ENCODE results near the gene ZBTB20. TPM values are rescaled to one million over a fixed set of nuclear protein-coding genes. Genes with fewer than 3 reads are reported as not detected.

The ZBTB20 gene
- total RNA-seq, 1 experiment from 2014 or later: 10.7 TPM

- ChIA-PET POLR2A (no interaction called here), CTCF (interaction anchor here (0.7 kb wide), 1 partner anchor 10 kb away, joined by 3 read pairs; no protein-coding TSS in a partner anchor)
- peaks cover 6% of the 10 kb centered on the region for H3K36me3 Mint-ChIP-seq (ENCODE audit: insufficient read depth, unreplicated experiment)
- intact Hi-C loops (cut with micrococcal nuclease): no loop called here
- H3K4me1 Mint-ChIP-seq (ENCODE audit: insufficient read depth, unreplicated experiment): no peaks in the 10 kb centered on the region
- BruUV-seq (replicated peaks): no TSS peak
- H3K27ac Mint-ChIP-seq (ENCODE audit: low read depth, unreplicated experiment): no peak overlapping the region
- H3K9me3 Mint-ChIP-seq (ENCODE audit: unreplicated experiment): no peaks in the 10 kb centered on the region
- no peaks in the 10 kb centered on the region for H3K27me3 Mint-ChIP-seq (ENCODE audit: insufficient read depth, unreplicated experiment)
- no peak overlapping the region for H3K4me3 Mint-ChIP-seq (ENCODE audit: unreplicated experiment)
- no peak for DNase-seq (ENCODE audit: unreplicated experiment)
- TF ChIP-seq CTCF (IDR thresholded peaks at IDR 0.05; ENCODE audit: unreplicated experiment): no peak
These were observed 179.9 kb downstream of the ZBTB20 start for GRCh38 chr3:114967168-114967567.

GRCh38 chr3:114962189-114962588, 184.9 kb downstream of the ZBTB20 start:
- BruUV-seq (replicated peaks): no TSS peak
- H3K9me3 Mint-ChIP-seq (ENCODE audit: unreplicated experiment): no peaks in the 10 kb centered on the region
- no peaks in the 10 kb centered on the region for H3K4me1 Mint-ChIP-seq (ENCODE audit: insufficient read depth, unreplicated experiment)
- H3K4me3 Mint-ChIP-seq (ENCODE audit: unreplicated experiment): no peak overlapping the region
- no peak for TF ChIP-seq CTCF (IDR thresholded peaks at IDR 0.05; ENCODE audit: unreplicated experiment)
- H3K36me3 Mint-ChIP-seq (ENCODE audit: insufficient read depth, unreplicated experiment): peaks cover 6% of the 10 kb centered on the region
- intact Hi-C loops (cut with micrococcal nuclease): no loop called here
- POLR2A ChIA-PET: no interaction called here
- H3K27ac Mint-ChIP-seq (ENCODE audit: low read depth, unreplicated experiment): no peak overlapping the region
- H3K27me3 Mint-ChIP-seq (ENCODE audit: insufficient read depth, unreplicated experiment): no peaks in the 10 kb centered on the region
- CTCF ChIA-PET: interaction anchor here (0.6 to 0.9 kb wide), 2 partner anchors 10 to 115 kb away, joined by 4 read pairs; no protein-coding TSS in a partner anchor
- DNase-seq (ENCODE audit: unreplicated experiment): no peak

DNA sequence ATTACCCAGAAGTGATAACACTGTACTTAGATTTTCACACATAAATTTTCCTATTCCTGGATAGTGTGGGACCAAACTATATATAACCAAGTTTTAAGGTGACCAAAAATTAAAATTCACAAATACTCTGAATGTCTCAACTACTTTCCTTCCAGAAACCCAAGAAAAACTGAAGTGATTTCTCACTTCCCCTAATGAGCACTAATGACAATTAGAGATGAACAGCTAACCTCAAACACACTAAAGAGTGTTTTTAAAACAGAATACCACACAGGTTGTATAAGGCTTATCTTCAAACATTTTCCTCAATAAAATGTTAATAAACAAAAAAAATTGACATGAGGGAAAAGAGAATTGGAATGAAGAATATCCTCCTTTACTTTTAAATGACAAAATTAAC, 188.2 kb downstream of the ZBTB20 start:
- H3K9me3 Mint-ChIP-seq (ENCODE audit: unreplicated experiment): peaks cover 9% of the 10 kb centered on the region
- no peak overlapping the region for H3K4me3 Mint-ChIP-seq (ENCODE audit: unreplicated experiment)
- intact Hi-C loops (cut with micrococcal nuclease): no loop called here
- H3K4me1 Mint-ChIP-seq (ENCODE audit: insufficient read depth, unreplicated experiment): no peaks in the 10 kb centered on the region
- no peak for TF ChIP-seq CTCF (IDR thresholded peaks at IDR 0.05; ENCODE audit: unreplicated experiment)
- H3K27ac Mint-ChIP-seq (ENCODE audit: low read depth, unreplicated experiment): no peak overlapping the region
- BruUV-seq (replicated peaks): no TSS peak
- ChIA-PET CTCF (no interaction called here), POLR2A (no interaction called here)
- no peaks in the 10 kb centered on the region for H3K36me3 Mint-ChIP-seq (ENCODE audit: insufficient read depth, unreplicated experiment)
- H3K27me3 Mint-ChIP-seq (ENCODE audit: insufficient read depth, unreplicated experiment): no peaks in the 10 kb centered on the region
- no peak for DNase-seq (ENCODE audit: unreplicated experiment)

- BruUV-seq (replicated peaks): no TSS peak
- Mint-ChIP-seq H3K9me3 (ENCODE audit: unreplicated experiment) (peaks cover 31% of the 10 kb centered on the region), H3K4me1 (ENCODE audit: insufficient read depth, unreplicated experiment) (no peaks in the 10 kb centered on the region), H3K4me3 (ENCODE audit: unreplicated experiment) (no peak overlapping the region), H3K36me3 (ENCODE audit: insufficient read depth, unreplicated experiment) (no peaks in the 10 kb centered on the region), H3K27me3 (ENCODE audit: insufficient read depth, unreplicated experiment) (no peaks in the 10 kb centered on the region), H3K27ac (ENCODE audit: low read depth, unreplicated experiment) (no peak overlapping the region)
- POLR2A ChIA-PET: no interaction called here
- no peak for TF ChIP-seq CTCF (IDR thresholded peaks at IDR 0.05; ENCODE audit: unreplicated experiment)
- CTCF ChIA-PET: no interaction called here
- no peak for DNase-seq (ENCODE audit: unreplicated experiment)
- intact Hi-C loops (cut with micrococcal nuclease): no loop called here
These were observed 193.3 kb downstream of the ZBTB20 start for GRCh38 chr3:114953800-114954199.

All from MCF 10A (cell line).